H1 (cell line): Measurements from ENCODE around the gene ARHGAP15. TPM values are rescaled to one million over a fixed set of nuclear protein-coding genes. Genes with fewer than 3 reads are reported as not detected.

Experiments
- CTCF ChIA-PET: fragments of 300-600 bp; sonication (Branson Sonifier 250); formaldehyde crosslinking; loops from one replicate; lab custom pipeline; 2021; ENCODE audit not compliant: partially characterized antibody; lab: Charles Lee
- POLR2A ChIA-PET: fragments of 300-600 bp; sonication (Branson Sonifier 250); formaldehyde crosslinking; loops from one replicate; lab custom pipeline; 2021; ENCODE audit warnings: inconsistent platforms; ENCODE audit not compliant: partially characterized antibody; lab: Charles Lee
- DNase-seq, 2 experiments: peaks; one replicate each; pipeline versions ENCODE4 v3.0.0 to v3.0.0-alpha.2; 2010 to 2022; ENCODE audit warnings: low spot score in 2 of 2, low read depth in 1 of 2, mixed read lengths in 1 of 2
- FAIRE-seq: peaks from 2 replicates; lab custom pipeline; 2011; peaks lifted over from hg19 to GRCh38; lab: Jason Lieb, UNC
- H2AFZ ChIP-seq: 2 replicates; pipeline ENCODE4 v1.8.1; 2012; ENCODE audit warnings: low read length, inconsistent platforms
- H2AK5ac ChIP-seq: 2 replicates; pipeline ENCODE4 v1.6.1; 2013; ENCODE audit warnings: low read depth, low read length
- H2BK120ac ChIP-seq: replicated peaks from 2 replicates; pipeline ENCODE3; 2013; ENCODE audit warnings: low read depth, low read length, inconsistent platforms
- H2BK12ac ChIP-seq: 2 replicates; pipeline ENCODE4 v1.6.1; 2013; ENCODE audit warnings: low read depth, low read length
- H2BK15ac ChIP-seq: 2 replicates; pipeline ENCODE4 v1.6.1; 2013; ENCODE audit warnings: low read length
- H2BK20ac ChIP-seq: 2 replicates; pipeline ENCODE4 v1.6.1; 2013; ENCODE audit warnings: low read length
- H2BK5ac ChIP-seq: 2 replicates; pipeline ENCODE4 v1.6.1; 2013; ENCODE audit warnings: low read depth, low read length
- H3K14ac ChIP-seq: 2 replicates; pipeline ENCODE4 v1.6.1; 2013; ENCODE audit warnings: inconsistent platforms; ENCODE audit not compliant: insufficient read length
- H3K18ac ChIP-seq: 2 replicates; pipeline ENCODE4 v1.6.1; 2013; ENCODE audit warnings: low read length; ENCODE audit errors: extremely low read depth
- H3K23ac ChIP-seq: 2 replicates; pipeline ENCODE4 v1.6.1; 2013; ENCODE audit warnings: inconsistent platforms; ENCODE audit not compliant: insufficient read length
- H3K23me2 ChIP-seq: 2 replicates; pipeline ENCODE4 v1.6.1; 2013; ENCODE audit warnings: low read depth, low read length
- H3K27ac ChIP-seq: 2 replicates; pipeline ENCODE4 v1.6.1; 2011; ENCODE audit warnings: low read depth, low read length, inconsistent platforms
- H3K27me3 ChIP-seq, 4 experiments: replicated peaks in 1 of 4; 1 replicate in 1 of 4; 2 replicates in 3 of 4; pipeline versions ENCODE4 v1.6.1 to v1.8.1; 2011 to 2013; ENCODE audit warnings: low read length in 3 of 4, mild to moderate bottlenecking in 3 of 4, inconsistent platforms in 2 of 4, mixed read lengths in 2 of 4, moderate library complexity in 1 of 4; ENCODE audit not compliant: control insufficient read depth in 3 of 4, insufficient read depth in 3 of 4; ENCODE audit errors: extremely low read depth in 1 of 4
- H3K36me3 ChIP-seq, 4 experiments: 2 replicates each; pipeline versions ENCODE4 v1.6.1 to v1.8.1; 2011 to 2013; ENCODE audit warnings: mild to moderate bottlenecking in 4 of 4, low read length in 3 of 4, moderate library complexity in 2 of 4, control low read depth in 1 of 4, inconsistent platforms in 1 of 4; ENCODE audit not compliant: insufficient read depth in 4 of 4, control insufficient read depth in 2 of 4
- H3K4ac ChIP-seq: replicated peaks from 2 replicates; pipeline ENCODE3; 2013; ENCODE audit warnings: low read length, low read depth, mixed read lengths, inconsistent platforms; ENCODE audit not compliant: insufficient read length
- H3K4me1 ChIP-seq, 4 experiments: replicated peaks in 1 of 4; 1 replicate in 1 of 4; 2 replicates in 3 of 4; pipeline versions ENCODE4 v1.6.1 to v1.8.1; 2011 to 2013; ENCODE audit warnings: low read length in 3 of 4, inconsistent platforms in 2 of 4, mixed read lengths in 1 of 4; ENCODE audit not compliant: insufficient read depth in 4 of 4, control insufficient read depth in 3 of 4
- H3K4me2 ChIP-seq, 2 experiments: 2 replicates each; pipeline versions ENCODE4 v1.6.1 to v1.8.1; 2011 to 2013; ENCODE audit warnings: low read depth in 2 of 2, low read length in 2 of 2, control low read depth in 1 of 2, inconsistent platforms in 1 of 2, mild to moderate bottlenecking in 1 of 2; ENCODE audit not compliant: insufficient read depth in 1 of 2
- H3K4me3 ChIP-seq, 4 experiments: fragments of 200-600, 300-600 bp in 1 of 4; sonication (generic), shearing (Covaris generic), sonication (Bioruptor Twin) in 1 of 4; 2 replicates each; pipeline versions ENCODE4 v1.5.1 to v1.8.1; 2011 to 2016; ENCODE audit warnings: low read length in 4 of 4, low read depth in 3 of 4, control low read depth in 2 of 4, inconsistent platforms in 2 of 4, mild to moderate bottlenecking in 2 of 4, mixed read lengths in 1 of 4, moderate library complexity in 1 of 4; ENCODE audit not compliant: insufficient read depth in 2 of 4; ENCODE audit errors: extremely low read depth in 1 of 4
- H3K56ac ChIP-seq: replicated peaks from 2 replicates; pipeline ENCODE3; 2013; ENCODE audit warnings: low read depth, mild to moderate bottlenecking, mixed read lengths, low read length, inconsistent platforms; ENCODE audit not compliant: insufficient read length
- H3K79me1 ChIP-seq: 2 replicates; pipeline ENCODE4 v1.6.1; 2013; ENCODE audit warnings: low read depth, low read length, control low read depth
- H3K79me2 ChIP-seq, 2 experiments: 2 replicates each; pipeline versions ENCODE4 v1.6.1 to v1.8.1; 2012 to 2013; ENCODE audit warnings: low read length in 2 of 2, mild to moderate bottlenecking in 2 of 2, inconsistent platforms in 1 of 2; ENCODE audit not compliant: insufficient read depth in 2 of 2, control insufficient read depth in 1 of 2
- H3K9ac ChIP-seq, 4 experiments: replicated peaks in 1 of 4; 1 replicate in 1 of 4; 2 replicates in 3 of 4; pipeline versions ENCODE4 v1.6.1 to v1.8.1; 2011 to 2013; ENCODE audit warnings: low read depth in 3 of 4, low read length in 3 of 4, control low read depth in 2 of 4, mild to moderate bottlenecking in 2 of 4, moderate library complexity in 2 of 4, inconsistent platforms in 1 of 4; ENCODE audit errors: extremely low read depth in 1 of 4
- H3K9me3 ChIP-seq, 2 experiments: 2 replicates each; pipeline versions ENCODE4 v1.6.1 to v1.8.1; 2012 to 2013; ENCODE audit warnings: mild to moderate bottlenecking in 2 of 2, moderate library complexity in 2 of 2, control low read depth in 1 of 2, inconsistent platforms in 1 of 2, low read depth in 1 of 2, low read length in 1 of 2, mixed read lengths in 1 of 2; ENCODE audit not compliant: insufficient read depth in 2 of 2
- H4K20me1 ChIP-seq, 2 experiments: replicated peaks in 1 of 2; 2 replicates each; pipeline versions ENCODE3 to v1.8.1; 2011 to 2013; ENCODE audit warnings: inconsistent platforms in 2 of 2, low read length in 2 of 2, mild to moderate bottlenecking in 1 of 2; ENCODE audit not compliant: insufficient read depth in 2 of 2, control insufficient read depth in 1 of 2
- H4K5ac ChIP-seq: 2 replicates; pipeline ENCODE4 v1.6.1; 2013; ENCODE audit warnings: low read length, low read depth, mixed read lengths, inconsistent platforms; ENCODE audit not compliant: insufficient read length
- H4K8ac ChIP-seq: 2 replicates; pipeline ENCODE4 v1.8.0; 2013; ENCODE audit warnings: mild to moderate bottlenecking, moderate library complexity, low read length, inconsistent platforms; ENCODE audit not compliant: insufficient read depth; ENCODE audit errors: extremely low read depth
- H4K91ac ChIP-seq: replicated peaks from 2 replicates; pipeline ENCODE3; 2013; ENCODE audit warnings: low read length, mixed read lengths, inconsistent platforms; ENCODE audit not compliant: insufficient read length
- CHD2 ChIP-seq: IDR thresholded peaks from 2 replicates; pipeline ENCODE4 v1.6.1; 2012; ENCODE audit warnings: low read length, improper control_type of control experiment
- CTBP2 ChIP-seq: IDR thresholded peaks from 2 replicates; pipeline ENCODE4 v1.7.0; 2011; ENCODE audit warnings: borderline replicate concordance, mild to moderate bottlenecking, moderate library complexity, mixed read lengths, low read length; ENCODE audit not compliant: insufficient read depth, insufficient read length
- EGR1 ChIP-seq: IDR thresholded peaks from 2 replicates; pipeline ENCODE4 v1.6.1; 2011; ENCODE audit warnings: low read depth, low read length, borderline replicate concordance
- EZH2 ChIP-seq: fragments of 200-600 bp; sonication (generic); IDR thresholded peaks from 2 replicates; pipeline ENCODE4 v1.7.1; 2012; ENCODE audit warnings: low read depth, mild to moderate bottlenecking, moderate library complexity, low read length, inconsistent platforms; ENCODE audit not compliant: severe bottlenecking
- MAFK ChIP-seq: IDR thresholded peaks from 2 replicates; pipeline ENCODE4 v1.6.1; 2012; ENCODE audit warnings: low read depth, mild to moderate bottlenecking, improper control_type of control experiment, low read length
- POLR2AphosphoS5 ChIP-seq: IDR thresholded peaks from 2 replicates; pipeline ENCODE4 v1.6.1; 2011; ENCODE audit warnings: low read depth, low read length
- SIN3A ChIP-seq, 2 experiments: IDR thresholded peaks in 1 of 2; conservative IDR thresholded peaks in 1 of 2; 2 replicates each; pipeline ENCODE4 v1.6.1; 2011 to 2012; ENCODE audit warnings: low read length in 2 of 2, improper control_type of control experiment in 1 of 2, low read depth in 1 of 2, mild to moderate bottlenecking in 1 of 2
- SP1 ChIP-seq: IDR thresholded peaks from 2 replicates; pipeline ENCODE4 v1.6.1; 2011; ENCODE audit warnings: low read depth, low read length
- TCF12 ChIP-seq: IDR thresholded peaks from 2 replicates; pipeline ENCODE4 v1.6.1; 2011; ENCODE audit warnings: low read depth, mild to moderate bottlenecking, low read length
- WGBS, 2 experiments: shearing (Covaris generic) in 1 of 2; methylation state at CpG; one replicate each; pipeline versions ENCODE4 v1.1.6 to v1.1.7; 2013 to 2015; ENCODE audit warnings: low lambda C conversion rate in 2 of 2, mixed read lengths in 2 of 2, inconsistent platforms in 1 of 2, low coverage in 1 of 2, missing lambda C conversion rate in 1 of 2; ENCODE audit not compliant: insufficient replicate concordance in 2 of 2, insufficient coverage in 1 of 2, insufficient read length in 1 of 2; ENCODE audit errors: extremely low coverage in 1 of 2, missing lambda C conversion rate in 1 of 2; 5-methylcytosine and 5-hydroxymethylcytosine counted together
- polyA plus RNA-seq, 7 experiments: library from polyadenylated mRNA; depleted of rRNA in 3 of 7; stranded (reverse) in 5 of 7; unstranded in 2 of 7; fragments of >200 nt in 5 of 7; fragments of 200-250 nt in 2 of 7; gene quantifications; 1 replicate in 5 of 7; 2 replicates in 1 of 7; 4 replicates in 1 of 7; pipeline versions ENCODE4 v1.2.1 to v1.2.3, GENCODE V29; 2011 to 2013; ENCODE audit warnings: missing spikeins in 2 of 7, mixed read lengths in 2 of 7
- total RNA-seq: library from RNA; stranded (reverse); fragmentation: NEBNext Ultra II Directional; extraction: Animal tissue kit (Norgen Biotek cat#: 25700); gene quantifications from 2 replicates; pipeline ENCODE4 v1.2.1, GENCODE V29; 2021
- TF ChIP-seq, protein P1 (sequence below), 3 experiments: IDR thresholded peaks; 1 replicate in 2 of 3; 2 replicates in 1 of 3; pipeline versions ENCODE4 v1.5.1 to v1.6.1; 2011; ENCODE audit warnings: low read length in 3 of 3, mild to moderate bottlenecking in 3 of 3, inconsistent platforms in 2 of 3, low read depth in 1 of 3, moderate library complexity in 1 of 3; ENCODE audit not compliant: insufficient read depth in 1 of 3; ENCODE audit errors: control extremely low read depth in 1 of 3

Gene ARHGAP15
- total and polyA plus RNA-seq, 2 of the 8 experiments (the other 6 are each of a cell fraction or from before 2014, with no cell fraction given): not detected

DNA sequence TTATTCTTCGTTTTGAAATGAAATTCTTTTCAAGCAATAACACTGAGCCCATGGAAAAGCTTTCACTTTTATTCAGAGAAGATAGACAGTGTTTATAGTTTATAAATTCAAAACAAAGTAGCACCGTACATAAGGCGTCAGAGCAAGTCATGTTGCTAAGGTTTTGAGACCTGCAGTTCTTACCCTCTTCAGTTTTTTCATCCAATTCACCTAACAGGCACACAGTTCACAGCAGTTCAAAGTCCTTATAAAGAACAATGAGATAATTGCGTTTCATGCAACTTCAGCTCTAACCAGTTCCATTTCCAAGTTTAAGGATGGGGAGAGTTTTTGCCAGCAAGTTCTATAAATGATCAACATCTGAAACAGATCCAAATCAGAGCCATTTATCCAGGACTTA, 96.7 kb downstream of the ARHGAP15 start:
- no peak for TF ChIP-seq EZH2
- no peak for TF ChIP-seq CHD2
- no peak for TF ChIP-seq MAFK
- no peak for TF ChIP-seq CTBP2
- TF ChIP-seq SIN3A (conservative IDR thresholded peaks at IDR 0.05 in 1 of 2, IDR thresholded peaks at IDR 0.05 in 1 of 2; ENCODE audit: low read depth in 1 of 2, low read length in 2 of 2): no peak
- TF ChIP-seq, protein P1, sequence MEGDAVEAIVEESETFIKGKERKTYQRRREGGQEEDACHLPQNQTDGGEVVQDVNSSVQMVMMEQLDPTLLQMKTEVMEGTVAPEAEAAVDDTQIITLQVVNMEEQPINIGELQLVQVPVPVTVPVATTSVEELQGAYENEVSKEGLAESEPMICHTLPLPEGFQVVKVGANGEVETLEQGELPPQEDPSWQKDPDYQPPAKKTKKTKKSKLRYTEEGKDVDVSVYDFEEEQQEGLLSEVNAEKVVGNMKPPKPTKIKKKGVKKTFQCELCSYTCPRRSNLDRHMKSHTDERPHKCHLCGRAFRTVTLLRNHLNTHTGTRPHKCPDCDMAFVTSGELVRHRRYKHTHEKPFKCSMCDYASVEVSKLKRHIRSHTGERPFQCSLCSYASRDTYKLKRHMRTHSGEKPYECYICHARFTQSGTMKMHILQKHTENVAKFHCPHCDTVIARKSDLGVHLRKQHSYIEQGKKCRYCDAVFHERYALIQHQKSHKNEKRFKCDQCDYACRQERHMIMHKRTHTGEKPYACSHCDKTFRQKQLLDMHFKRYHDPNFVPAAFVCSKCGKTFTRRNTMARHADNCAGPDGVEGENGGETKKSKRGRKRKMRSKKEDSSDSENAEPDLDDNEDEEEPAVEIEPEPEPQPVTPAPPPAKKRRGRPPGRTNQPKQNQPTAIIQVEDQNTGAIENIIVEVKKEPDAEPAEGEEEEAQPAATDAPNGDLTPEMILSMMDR (IDR thresholded peaks at IDR 0.05; ENCODE audit: control extremely low read depth in 1 of 3, insufficient read depth in 1 of 3, low read depth in 1 of 3, low read length in 3 of 3): no peak
- no peak for TF ChIP-seq SP1
- TF ChIP-seq EGR1: no peak
- TF ChIP-seq POLR2AphosphoS5: no peak
- no peak for TF ChIP-seq TCF12
- TF ChIP-seq, all 59 proteins: peak for 0
- CTCF ChIA-PET: interaction anchor here (1.2 to 12.1 kb wide), 4 partner anchors 21 to 65 kb away, joined by 3 to 86 read pairs (median 4); no protein-coding TSS in a partner anchor

More for the DNA sequence above, 96.7 kb downstream of the ARHGAP15 start:
- Histone ChIP-seq H3K4me1 (peaks cover 0 to 15% (median 5%) of the 10 kb centered on the region in 4 experiments; a peak in 4 of 7 replicates), H3K36me3 (no peaks in the 10 kb centered on the region), H2BK120ac (no peak overlapping the region), H3K27ac (no peak overlapping the region), H3K23ac (no peak overlapping the region), H4K5ac (no peak overlapping the region), H3K18ac (no peak overlapping the region), H3K4ac (no peak overlapping the region), H3K23me2 (no peaks in the 10 kb centered on the region), H3K4me3 (no peak overlapping the region), H3K79me1 (no peaks in the 10 kb centered on the region), H3K9ac (no peak overlapping the region), H2BK12ac (no peak overlapping the region), H3K9me3 (no peaks in the 10 kb centered on the region), H3K4me2 (no peak overlapping the region), H2BK20ac (no peak overlapping the region), H4K91ac (no peak overlapping the region), H4K20me1 (no peaks in the 10 kb centered on the region), H4K8ac (no peak overlapping the region), H2AFZ (no peak overlapping the region), H3K79me2 (no peaks in the 10 kb centered on the region), H2BK15ac (no peak overlapping the region), H3K27me3 (no peaks in the 10 kb centered on the region), H3K56ac (no peak overlapping the region), H2BK5ac (no peak overlapping the region), H2AK5ac (no peak overlapping the region), H3K14ac (no peak overlapping the region)
- FAIRE-seq (no peak), DNase-seq (no peak)
- 91% methylated on average over 4 of the region's 4 CpGs; no CpG with 5 or more reads in 1 of the 2 experiments for WGBS, 2 experiments
- POLR2A ChIA-PET: no interaction called here
